ENCODE data around the gene RIMKLB.

RIMKLB gene

GRCh38 chr12:8675591-8676036 lies 22.2 kb upstream of the RIMKLB start:
- ChIA-PET CTCF (interaction anchor here (0.6 kb wide), 3 partner anchors 232 to 374 kb away, joined by 3 to 8 read pairs (median 4); no protein-coding TSS in a partner anchor), POLR2A (ENCODE audit: low non-redundant PET) (no interaction called here)
- H3K27ac ChIP-seq: no peak overlapping the region
- TF ChIP-seq CTCF (conservative IDR thresholded peaks at IDR 0.05; ENCODE audit: low read depth): no peak
- no peak for DNase-seq (ENCODE audit: low spot score)

GRCh38 chr12:8676651-8677050 lies 21.1 kb upstream of the RIMKLB start:
- TF ChIP-seq CTCF (conservative IDR thresholded peaks at IDR 0.05; ENCODE audit: low read depth): no peak
- CTCF ChIA-PET: interaction anchor here (0.6 to 1.0 kb wide), 3 partner anchors 25 to 209 kb away, joined by 3 to 4 read pairs (median 3); no protein-coding TSS in a partner anchor
- POLR2A ChIA-PET (ENCODE audit: low non-redundant PET): no interaction called here
- no peak for DNase-seq (ENCODE audit: low spot score)
- no peak overlapping the region for H3K27ac ChIP-seq

- CTCF ChIA-PET: interaction anchor here (0.7 kb wide), 1 partner anchor 57 kb away, joined by 3 read pairs; no protein-coding TSS in a partner anchor
Observed at GRCh38 chr12:8677362-8677761, 20.4 kb upstream of the RIMKLB start.

GRCh38 chr12:8678661-8679111 lies 19.1 kb upstream of the RIMKLB start:
- ChIA-PET CTCF (interaction anchor here (0.8 to 1.7 kb wide), 4 partner anchors 22 to 371 kb away, joined by 3 to 8 read pairs (median 4); no protein-coding TSS in a partner anchor), POLR2A (ENCODE audit: low non-redundant PET) (no interaction called here)
- peak overlapping the region; percentile 88 for H3K27ac ChIP-seq
- TF ChIP-seq CTCF (conservative IDR thresholded peaks at IDR 0.05; ENCODE audit: low read depth): no peak
- DNase-seq (ENCODE audit: low spot score): peak; percentile 87

More at GRCh38 chr12:8677362-8677761, 20.4 kb upstream of the RIMKLB start:
- DNase-seq (ENCODE audit: low spot score): no peak
- TF ChIP-seq CTCF (conservative IDR thresholded peaks at IDR 0.05; ENCODE audit: low read depth): no peak
- no peak overlapping the region for H3K27ac ChIP-seq
- POLR2A ChIA-PET (ENCODE audit: low non-redundant PET): no interaction called here

- no peak for TF ChIP-seq CTCF (conservative IDR thresholded peaks at IDR 0.05; ENCODE audit: low read depth)
- H3K27ac ChIP-seq: peak overlapping the region; percentile 60; the same call in 1 of the 2 replicates
- POLR2A ChIA-PET (ENCODE audit: low non-redundant PET): no interaction called here
- no peak for DNase-seq (ENCODE audit: low spot score)
- CTCF ChIA-PET: no interaction called here
Observed at GRCh38 chr12:8680533-8680932, 17.3 kb upstream of the RIMKLB start.

GRCh38 chr12:8681129-8681884 lies 16.5 kb upstream of the RIMKLB start:
- ChIA-PET CTCF (interaction anchor here (0.6 to 1.9 kb wide), 9 partner anchors 15 to 368 kb away, joined by 3 to 13 read pairs (median 4); no protein-coding TSS in a partner anchor), POLR2A (ENCODE audit: low non-redundant PET) (no interaction called here)
- DNase-seq (ENCODE audit: low spot score): peak; percentile 69
- TF ChIP-seq CTCF (conservative IDR thresholded peaks at IDR 0.05; ENCODE audit: low read depth): no peak
- peak overlapping the region; percentile 60 for H3K27ac ChIP-seq
